HepG2 (cell line): ENCODE data around the gene CDH13.
A peak's percentile ranks its signal among the peaks of the same experiment; 100 is the strongest.

Experiments
- CTCF ChIP-seq: sonication (generic); formaldehyde crosslinking; IDR thresholded peaks from 2 replicates; pipeline ENCODE4 v1.5.0; 2020; ENCODE audit warnings: mild to moderate bottlenecking, missing genetic modification reagents, moderate library complexity
- EHMT2 ChIP-seq: fragments of 200-600 bp; sonication (generic); IDR thresholded peaks from 2 replicates; pipeline ENCODE4 v1.7.0; 2017; ENCODE audit warnings: antibody characterized with exemption, low read depth, low read length, borderline replicate concordance
- EP300 ChIP-seq, 3 experiments: sonication (generic) in 1 of 3; formaldehyde crosslinking in 1 of 3; IDR thresholded peaks; 2 replicates each; pipeline versions ENCODE4 v1.5.1 to v1.6.1; 2011 to 2020; ENCODE audit warnings: low read depth in 2 of 3, low read length in 2 of 3, borderline replicate concordance in 1 of 3, improper control_type of control experiment in 1 of 3, mild to moderate bottlenecking in 1 of 3, missing genetic modification reagents in 1 of 3, moderate library complexity in 1 of 3
- HNF4A ChIP-seq: sonication (generic); formaldehyde crosslinking; IDR thresholded peaks from 2 replicates; pipeline ENCODE4 v1.4.0; 2020; ENCODE audit warnings: missing genetic modification reagents
- MZF1 ChIP-seq: sonication (generic); formaldehyde crosslinking; IDR thresholded peaks from 2 replicates; pipeline ENCODE4 v1.8.1; 2023; ENCODE audit warnings: mild to moderate bottlenecking, missing genetic modification reagents, borderline replicate concordance
- NFE2L1 ChIP-seq: sonication (generic); formaldehyde crosslinking; IDR thresholded peaks from 2 replicates; pipeline ENCODE4 v1.4.0; 2020; ENCODE audit warnings: missing genetic modification reagents, mild to moderate bottlenecking, borderline replicate concordance
- SUZ12 ChIP-seq: fragments of 150-350 bp; IDR thresholded peaks from 2 replicates; pipeline ENCODE4 v1.6.1; 2014; ENCODE audit warnings: low read depth, low read length
- TCF12 ChIP-seq, 2 experiments: fragments of 450-650 bp in 1 of 2; sonication (generic) in 1 of 2; formaldehyde crosslinking in 1 of 2; IDR thresholded peaks; 2 replicates each; pipeline versions ENCODE4 v1.6.1 to v1.8.0; 2017 to 2022; ENCODE audit warnings: antibody characterized with exemption in 1 of 2, mild to moderate bottlenecking in 1 of 2, missing genetic modification reagents in 1 of 2, moderate library complexity in 1 of 2
- ZBTB8A ChIP-seq: sonication (generic); formaldehyde crosslinking; IDR thresholded peaks from 2 replicates; pipeline ENCODE4 v1.4.0; 2020; ENCODE audit warnings: mild to moderate bottlenecking, low read depth, missing genetic modification reagents, borderline replicate concordance
- ZNF24 ChIP-seq: fragments of 450-650 bp; IDR thresholded peaks from 2 replicates; pipeline ENCODE4 v1.6.1; 2017; ENCODE audit warnings: antibody characterized with exemption, mild to moderate bottlenecking
- ZNF354B ChIP-seq: sonication (generic); formaldehyde crosslinking; IDR thresholded peaks from 2 replicates; pipeline ENCODE4 v1.8.0; 2022; ENCODE audit warnings: mild to moderate bottlenecking, missing genetic modification reagents
- ZNF513 ChIP-seq: sonication (generic); formaldehyde crosslinking; conservative IDR thresholded peaks from 2 replicates; pipeline ENCODE4 v1.5.0; 2020; ENCODE audit warnings: missing genetic modification reagents
- ZNF629 ChIP-seq: sonication (generic); formaldehyde crosslinking; conservative IDR thresholded peaks from 2 replicates; pipeline ENCODE4 v1.5.0; 2020; ENCODE audit warnings: missing genetic modification reagents
- ZNF800 ChIP-seq: sonication (generic); formaldehyde crosslinking; IDR thresholded peaks from 2 replicates; pipeline ENCODE4 v1.4.0; 2020; ENCODE audit warnings: missing genetic modification reagents

GRCh38 chr16:83200005-83200779 is 573.4 kb downstream of the CDH13 start:
- TF ChIP-seq NFE2L1 = no peak
- no peak for TF ChIP-seq EP300 (IDR thresholded peaks at IDR 0.05; ENCODE audit: low read depth in 2 of 2, low read length in 2 of 2)
- no peak for TF ChIP-seq EP300 (CRISPR knock-in tag; IDR thresholded peaks at IDR 0.05; ENCODE audit: borderline replicate concordance)
- no peak for TF ChIP-seq ZNF629 (CRISPR knock-in tag)
- no peak for TF ChIP-seq ZBTB8A (CRISPR knock-in tag)
- no peak for TF ChIP-seq SUZ12
- peak; percentile 51 for TF ChIP-seq CTCF (CRISPR knock-in tag)
- no peak for TF ChIP-seq ZNF354B (CRISPR knock-in tag)
- no peak for TF ChIP-seq EHMT2
- TF ChIP-seq TCF12 (IDR thresholded peaks at IDR 0.05) = no peak
- TF ChIP-seq TCF12 (CRISPR knock-in tag; IDR thresholded peaks at IDR 0.05) = no peak
- TF ChIP-seq ZNF24 = no peak
- TF ChIP-seq MZF1 = no peak
- no peak for TF ChIP-seq ZNF800 (CRISPR knock-in tag)
- no peak for TF ChIP-seq HNF4A (CRISPR knock-in tag)
- TF ChIP-seq ZNF513 = no peak
